Activated CD4-positive, alpha-beta T cell treated with anti-CD3 and anti-CD28 coated beads, Interleukin-2, amount 10 ng/mL, durations not matched to agents 7 days and 5 days (primary cell): ENCODE results near the gene ASMT. TPM values are rescaled to one million over a fixed set of nuclear protein-coding genes. Genes with fewer than 3 reads are reported as not detected.
"Not testable (repeated sequence)": the region's sequence is repeated elsewhere in the genome, so short reads cannot be mapped to it uniquely, and the experiment has no call there.

Experiments used
- CTCF ChIA-PET: fragments of 350-600 bp; sonication (Branson Sonifier 250); formaldehyde crosslinking; loops from one replicate; lab custom pipeline; 2021; ENCODE audit warnings: antibody characterized with exemption; lab: Charles Lee
- POLR2A ChIA-PET: fragments of 350-600 bp; sonication (Branson Sonifier 250); formaldehyde crosslinking; loops from one replicate; lab custom pipeline; 2021; ENCODE audit warnings: antibody characterized with exemption; lab: Charles Lee
- DNase-seq: peaks from one replicate; pipeline ENCODE4 v3.0.0-alpha.2; 2020
- H3K27ac Mint-ChIP-seq: one replicate; pipeline ENCODE4 v1.8.0; 2021; ENCODE audit warnings: mild to moderate bottlenecking, moderate library complexity, mixed read lengths
- H3K27me3 Mint-ChIP-seq: one replicate; pipeline ENCODE4 v1.8.0; 2021; ENCODE audit warnings: mixed read lengths
- H3K36me3 Mint-ChIP-seq: one replicate; pipeline ENCODE4 v1.8.0; 2021; ENCODE audit warnings: low read depth, mixed read lengths
- H3K4me1 Mint-ChIP-seq: one replicate; pipeline ENCODE4 v1.8.0; 2021; ENCODE audit warnings: mixed read lengths
- H3K4me3 Mint-ChIP-seq: one replicate; pipeline ENCODE4 v1.8.0; 2021; ENCODE audit warnings: mild to moderate bottlenecking, moderate library complexity, mixed read lengths
- H3K9me3 Mint-ChIP-seq: one replicate; pipeline ENCODE4 v1.8.0; 2021; ENCODE audit warnings: mixed read lengths
- total RNA-seq, 2 experiments: library from RNA; stranded (reverse); gene quantifications; one replicate each; pipeline ENCODE4 v1.2.3, GENCODE V29; 2021

Gene ASMT
- total RNA-seq, 2 experiments from 2014 or later, result not detected

DNA sequence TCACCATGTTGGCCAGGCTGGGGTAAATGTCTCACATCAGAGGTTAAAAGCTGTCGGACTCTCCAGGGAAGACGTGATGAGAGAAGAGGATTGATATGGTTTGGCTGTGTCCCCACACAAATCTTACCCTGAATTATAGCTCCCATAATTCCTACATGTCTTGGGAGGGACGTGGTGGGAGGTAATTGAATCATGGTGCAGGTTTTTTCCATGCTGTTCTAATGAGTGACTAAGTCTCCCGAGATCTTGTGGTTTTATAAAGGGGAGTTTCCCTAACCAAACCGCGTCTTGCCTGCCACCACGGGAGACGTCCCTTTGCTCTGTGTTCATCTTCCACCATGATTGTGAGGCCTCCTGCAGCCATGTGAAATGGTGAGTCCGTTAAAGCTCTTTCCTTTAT is 64.4 kb downstream of the ASMT start:
- DNase-seq, result no peak
- CTCF ChIA-PET, result no interaction called here
- POLR2A ChIA-PET, result no interaction called here

DNA sequence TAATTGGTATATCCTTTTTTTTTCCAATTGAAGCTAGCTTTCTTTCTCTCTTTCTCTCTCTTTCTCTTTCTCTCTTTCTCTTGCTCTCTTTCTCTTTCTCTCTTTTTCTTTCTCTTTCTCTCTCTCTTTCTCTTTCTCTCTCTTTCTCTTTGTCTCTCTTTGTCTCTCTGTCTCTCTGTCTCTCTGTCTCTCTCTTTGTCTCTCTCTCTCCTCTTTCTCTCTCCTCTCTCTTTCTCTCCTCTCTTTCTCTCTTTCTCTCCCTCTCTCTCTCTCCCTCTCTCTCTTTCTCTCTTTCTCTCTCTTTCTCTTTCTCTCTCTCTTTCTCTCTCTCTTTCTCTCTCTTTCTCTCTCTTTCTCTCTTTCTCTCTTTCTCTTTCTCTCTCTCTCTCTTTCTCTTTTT is 66.6 kb downstream of the ASMT start:
- Mint-ChIP-seq H3K9me3 (peaks cover 8% of the 10 kb centered on the region), H3K4me1 (peaks cover 25% of the 10 kb centered on the region), H3K4me3 (no peak overlapping the region), H3K27ac (peak overlapping the region; percentile 86), H3K36me3 (peaks cover 29% of the 10 kb centered on the region), H3K27me3 (no peaks in the 10 kb centered on the region)
- DNase-seq, result no peak
- POLR2A ChIA-PET, result no interaction called here
- CTCF ChIA-PET, result no interaction called here

More for the DNA sequence above, 64.4 kb downstream of the ASMT start:
- H3K27ac Mint-ChIP-seq, result no peak overlapping the region
- no peaks in the 10 kb centered on the region for H3K27me3 Mint-ChIP-seq
- peaks cover 20% of the 10 kb centered on the region for H3K36me3 Mint-ChIP-seq
- H3K9me3 Mint-ChIP-seq, result peaks cover 8% of the 10 kb centered on the region
- H3K4me1 Mint-ChIP-seq, result peaks cover 25% of the 10 kb centered on the region
- no peak overlapping the region for H3K4me3 Mint-ChIP-seq

DNA sequence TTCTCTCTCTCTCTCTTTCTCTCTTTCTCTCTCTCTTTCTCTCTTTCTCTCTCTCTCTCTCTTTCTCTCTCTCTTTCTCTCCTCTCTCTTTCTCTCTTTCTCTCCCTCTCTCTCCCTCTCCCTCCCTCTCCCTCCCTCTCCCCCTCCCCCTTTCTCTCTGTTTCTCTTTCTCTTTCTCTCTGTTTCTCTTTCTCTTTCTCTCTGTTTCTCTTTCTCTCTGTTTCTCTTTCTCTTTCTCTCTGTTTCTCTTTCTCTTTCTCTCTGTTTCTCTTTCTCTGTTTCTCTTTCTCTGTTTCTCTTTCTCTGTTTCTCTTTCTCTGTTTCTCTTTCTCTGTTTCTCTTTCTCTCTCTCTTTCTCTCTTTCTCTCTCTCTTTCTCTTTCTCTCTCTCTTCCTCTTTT is 67.0 kb downstream of the ASMT start:
- peak overlapping the region; percentile 55 for H3K4me3 Mint-ChIP-seq
- H3K9me3 Mint-ChIP-seq, CTCF ChIA-PET: not testable (repeated sequence)

DNA sequence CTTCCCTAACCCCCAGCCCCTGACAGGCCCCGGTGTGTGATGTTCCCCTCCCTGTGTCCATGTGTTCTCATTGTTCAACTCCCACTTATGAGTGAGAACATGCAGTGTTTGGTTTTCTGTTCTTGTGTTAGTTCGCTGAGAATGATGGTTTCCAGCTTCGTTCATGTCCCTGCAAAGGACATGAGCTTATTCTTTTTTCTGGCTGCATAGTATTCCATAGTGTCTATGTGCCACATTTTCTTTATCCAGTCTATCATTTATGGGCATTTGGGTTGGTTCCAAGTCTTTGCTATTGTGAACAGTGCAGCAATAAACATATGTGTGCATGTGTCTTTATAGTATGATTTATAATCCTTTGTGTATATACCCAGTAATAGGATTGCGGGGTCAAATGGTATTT is 67.6 kb downstream of the ASMT start:
- Mint-ChIP-seq H3K4me1 (peaks cover 25% of the 10 kb centered on the region), H3K4me3 (peak overlapping the region; percentile 55), H3K36me3 (peaks cover 27% of the 10 kb centered on the region), H3K27ac (peak overlapping the region; percentile 86)
- H3K27me3 Mint-ChIP-seq, DNase-seq, POLR2A ChIA-PET, CTCF ChIA-PET, H3K9me3 Mint-ChIP-seq: not testable (repeated sequence)

More for the DNA sequence above, 67.0 kb downstream of the ASMT start:
- peak overlapping the region; percentile 86 for H3K27ac Mint-ChIP-seq
- peaks cover 25% of the 10 kb centered on the region for H3K4me1 Mint-ChIP-seq
- H3K27me3 Mint-ChIP-seq, DNase-seq, POLR2A ChIA-PET: not testable (repeated sequence)
- peaks cover 27% of the 10 kb centered on the region for H3K36me3 Mint-ChIP-seq

DNA sequence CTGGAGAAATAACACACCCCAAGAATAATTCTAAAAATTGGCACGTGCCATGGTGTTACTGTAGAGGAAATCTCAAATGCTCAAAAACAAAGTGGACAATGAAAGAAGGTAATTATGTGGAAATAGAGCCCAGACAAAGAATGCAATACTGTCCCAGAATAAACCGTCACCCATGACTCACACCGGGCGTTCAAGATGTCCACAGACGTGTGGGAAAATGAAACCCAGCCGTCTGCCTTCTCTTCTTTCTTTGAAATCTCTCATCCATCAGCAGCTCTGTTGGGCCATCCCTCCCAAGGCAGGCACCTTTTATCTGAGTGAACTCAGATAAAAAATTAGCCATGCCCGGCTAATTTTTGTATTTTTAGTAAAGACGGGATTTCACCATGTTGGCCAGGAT is 70.0 kb downstream of the ASMT start:
- POLR2A ChIA-PET, CTCF ChIA-PET, DNase-seq, H3K27ac Mint-ChIP-seq, H3K9me3 Mint-ChIP-seq, H3K27me3 Mint-ChIP-seq, H3K4me3 Mint-ChIP-seq: not testable (repeated sequence)
- Mint-ChIP-seq H3K4me1 (peaks cover 17% of the 10 kb centered on the region), H3K36me3 (peaks cover 25% of the 10 kb centered on the region)

DNA sequence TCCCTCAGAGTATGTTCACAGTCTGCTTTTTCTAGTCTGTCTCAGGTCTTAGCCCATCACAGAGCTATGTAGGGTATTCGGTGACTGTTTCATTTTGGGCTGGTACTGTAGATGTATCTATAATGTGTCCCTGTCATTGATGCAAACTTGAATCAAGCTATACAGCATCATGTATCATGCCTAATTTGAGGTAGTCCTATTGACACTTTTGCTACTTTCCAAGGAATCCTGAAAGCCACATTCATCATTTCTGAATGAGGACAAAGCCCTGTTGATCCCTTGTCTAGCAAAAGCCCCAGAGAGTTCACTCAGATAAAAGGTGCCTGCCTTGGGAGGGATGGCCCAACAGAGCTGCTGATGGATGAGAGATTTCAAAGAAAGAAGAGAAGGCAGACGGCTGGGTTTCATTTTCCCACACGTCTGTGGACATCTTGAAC is 70.6 kb downstream of the ASMT start:
- H3K4me3 Mint-ChIP-seq, POLR2A ChIA-PET, DNase-seq, H3K27me3 Mint-ChIP-seq, H3K9me3 Mint-ChIP-seq, H3K27ac Mint-ChIP-seq, CTCF ChIA-PET: not testable (repeated sequence)
- Mint-ChIP-seq H3K36me3 (peaks cover 25% of the 10 kb centered on the region), H3K4me1 (peaks cover 17% of the 10 kb centered on the region)

DNA sequence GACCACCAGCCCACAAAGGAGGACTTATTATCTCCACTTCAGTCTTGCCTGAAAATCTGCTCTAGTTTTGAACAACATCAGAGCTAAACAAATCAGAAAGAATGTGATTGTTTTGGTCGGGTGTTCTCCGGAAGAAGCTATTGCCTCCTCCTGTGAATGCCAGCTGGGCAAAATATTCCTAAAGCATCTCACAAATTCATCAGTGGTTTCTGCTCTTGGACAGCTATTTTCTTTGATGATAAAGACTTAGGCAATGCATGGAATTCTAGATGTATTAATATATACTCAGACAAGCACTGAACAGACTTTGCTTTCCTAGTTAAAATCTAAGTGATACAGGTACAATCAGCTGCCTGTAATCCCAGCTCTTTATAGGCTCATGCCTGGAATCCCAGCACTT is 71.8 kb downstream of the ASMT start:
- CTCF ChIA-PET, result no interaction called here
- Mint-ChIP-seq H3K9me3 (peaks cover 11% of the 10 kb centered on the region), H3K27ac (no peak overlapping the region), H3K4me1 (peaks cover 17% of the 10 kb centered on the region), H3K4me3 (no peak overlapping the region), H3K27me3 (no peaks in the 10 kb centered on the region), H3K36me3 (peaks cover 28% of the 10 kb centered on the region)
- no peak for DNase-seq
- POLR2A ChIA-PET, result no interaction called here

Other genes with a start within 250 kb of the ASMT start
- gene SLC25A6, start 222.9 kb upstream of the ASMT start, total RNA-seq, result 100 to 1,000 TPM; 259 to 261 TPM
- 10 to 100 TPM; 30.7 to 33.9 TPM for gene ASMTL, start 162.2 kb upstream of the ASMT start, total RNA-seq
- gene P2RY8, start 77.9 kb upstream of the ASMT start, total RNA-seq, result 100 to 1,000 TPM in 1 of 2 experiments, 10 to 100 TPM in 1; 99.1 to 107 TPM
- 10 to 100 TPM; 61.6 to 66.5 TPM for gene AKAP17A, start 23.5 kb upstream of the ASMT start, total RNA-seq